ENCODE results near the gene GALNT14.

Gene GALNT14

DNA sequence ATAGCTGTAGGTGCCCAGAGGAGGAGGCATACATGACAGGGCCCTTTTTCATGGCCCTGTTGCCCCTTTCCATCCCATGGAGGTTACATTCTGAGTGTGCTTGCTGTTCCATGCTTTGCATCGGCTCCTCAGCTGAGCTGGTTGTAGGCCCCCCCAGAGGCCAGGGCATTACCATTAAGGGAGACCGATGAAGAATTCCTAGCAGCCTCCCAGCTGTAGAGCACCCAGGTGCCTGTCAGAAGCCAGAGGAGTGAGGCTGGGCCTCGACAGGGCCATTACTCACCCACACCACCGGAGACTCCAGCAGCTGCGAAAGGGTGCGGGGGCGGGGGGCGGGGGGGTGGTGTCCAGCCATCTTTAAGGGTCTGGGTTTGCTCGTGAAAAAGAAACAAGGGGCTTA lies 72.2 kb downstream of the GALNT14 start:
- TF ChIP-seq, protein P1, sequence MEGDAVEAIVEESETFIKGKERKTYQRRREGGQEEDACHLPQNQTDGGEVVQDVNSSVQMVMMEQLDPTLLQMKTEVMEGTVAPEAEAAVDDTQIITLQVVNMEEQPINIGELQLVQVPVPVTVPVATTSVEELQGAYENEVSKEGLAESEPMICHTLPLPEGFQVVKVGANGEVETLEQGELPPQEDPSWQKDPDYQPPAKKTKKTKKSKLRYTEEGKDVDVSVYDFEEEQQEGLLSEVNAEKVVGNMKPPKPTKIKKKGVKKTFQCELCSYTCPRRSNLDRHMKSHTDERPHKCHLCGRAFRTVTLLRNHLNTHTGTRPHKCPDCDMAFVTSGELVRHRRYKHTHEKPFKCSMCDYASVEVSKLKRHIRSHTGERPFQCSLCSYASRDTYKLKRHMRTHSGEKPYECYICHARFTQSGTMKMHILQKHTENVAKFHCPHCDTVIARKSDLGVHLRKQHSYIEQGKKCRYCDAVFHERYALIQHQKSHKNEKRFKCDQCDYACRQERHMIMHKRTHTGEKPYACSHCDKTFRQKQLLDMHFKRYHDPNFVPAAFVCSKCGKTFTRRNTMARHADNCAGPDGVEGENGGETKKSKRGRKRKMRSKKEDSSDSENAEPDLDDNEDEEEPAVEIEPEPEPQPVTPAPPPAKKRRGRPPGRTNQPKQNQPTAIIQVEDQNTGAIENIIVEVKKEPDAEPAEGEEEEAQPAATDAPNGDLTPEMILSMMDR (IDR thresholded peaks at IDR 0.05) = no peak

DNA sequence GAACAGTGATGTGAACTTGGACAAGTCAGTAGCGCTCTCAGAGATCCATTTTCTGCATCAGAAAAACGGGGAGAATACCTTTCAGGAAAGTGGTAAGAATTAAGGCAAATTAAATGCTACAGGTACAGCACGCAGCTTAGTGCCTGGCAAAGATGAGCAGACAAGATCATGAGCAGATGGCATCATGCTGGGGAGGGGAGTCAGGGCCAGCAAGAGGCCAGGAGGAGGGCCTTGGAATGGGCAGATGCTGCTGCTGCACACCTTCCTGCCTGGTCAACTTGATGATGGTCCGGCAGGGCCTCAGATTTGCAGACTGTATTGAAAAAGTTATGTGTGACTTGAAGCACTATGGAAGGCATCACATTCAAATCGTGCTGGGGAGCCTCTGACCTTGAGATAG lies 72.9 kb downstream of the GALNT14 start:
- TF ChIP-seq, protein P1 (IDR thresholded peaks at IDR 0.05) = no peak

DNA sequence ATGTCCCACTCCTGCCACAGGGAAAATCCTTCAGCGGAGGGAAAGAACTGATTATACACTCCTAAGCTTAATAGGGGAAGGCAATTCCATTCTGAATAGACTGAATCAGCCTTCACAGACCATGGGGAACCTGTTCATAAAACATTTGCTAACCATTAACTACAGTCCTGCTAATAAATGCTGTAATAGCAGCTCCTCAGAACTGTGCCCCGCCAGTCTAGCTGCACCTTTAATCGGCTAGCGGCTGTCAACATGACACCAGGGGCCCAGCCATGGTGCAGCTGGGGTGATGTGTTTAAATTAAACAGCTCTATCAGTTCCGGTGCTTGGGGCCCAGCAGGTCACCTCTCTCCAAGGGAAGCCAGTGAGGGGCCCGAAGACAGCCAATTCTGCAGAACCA lies 77.8 kb downstream of the GALNT14 start:
- TF ChIP-seq, protein P1 (IDR thresholded peaks at IDR 0.05) = no peak

DNA sequence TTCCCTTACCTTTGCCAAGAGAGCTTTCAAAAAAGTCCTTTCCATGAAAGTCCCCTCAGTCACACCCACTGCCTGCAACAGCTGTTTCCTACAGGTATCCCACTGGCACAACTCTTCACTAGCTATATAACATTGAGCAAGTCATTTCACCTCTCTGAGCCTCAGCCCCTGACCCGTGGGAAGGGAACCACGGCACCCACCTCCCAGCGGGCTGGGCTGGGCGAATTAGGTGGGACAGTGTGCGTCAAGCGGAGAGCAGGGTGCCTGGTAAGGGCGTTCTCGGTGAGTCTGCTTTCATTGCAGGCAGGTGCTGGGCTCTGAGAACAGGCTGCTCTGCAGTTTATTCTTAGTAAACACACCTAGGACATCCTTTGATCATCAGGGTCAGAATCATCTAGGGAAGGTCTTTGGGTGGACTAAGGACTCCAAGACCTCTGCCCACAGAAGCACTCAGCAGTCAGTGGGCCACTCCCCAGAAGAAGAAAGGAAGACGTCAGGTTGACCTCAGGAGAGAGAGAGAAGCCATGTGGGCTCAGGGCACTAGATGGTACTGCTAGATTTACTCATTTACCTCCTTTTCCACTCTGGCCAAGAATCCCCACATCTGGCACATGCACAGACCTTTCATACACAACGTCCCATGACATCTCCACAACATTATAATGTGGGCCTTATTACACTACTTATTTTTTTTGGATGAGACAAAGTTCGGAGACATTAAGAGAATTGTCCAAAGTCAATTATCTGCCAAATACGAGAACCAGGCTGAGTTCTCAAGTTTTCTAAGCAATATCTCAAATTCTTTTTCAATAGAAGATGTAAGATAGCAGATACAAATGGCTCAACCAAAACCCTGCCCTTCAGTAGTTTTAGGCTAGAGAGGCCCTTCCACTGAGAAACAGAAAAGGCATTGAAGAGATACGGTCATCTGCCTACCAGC lies 79.9 kb downstream of the GALNT14 start:
- TF ChIP-seq, protein P1 (IDR thresholded peaks at IDR 0.05) = no peak

DNA sequence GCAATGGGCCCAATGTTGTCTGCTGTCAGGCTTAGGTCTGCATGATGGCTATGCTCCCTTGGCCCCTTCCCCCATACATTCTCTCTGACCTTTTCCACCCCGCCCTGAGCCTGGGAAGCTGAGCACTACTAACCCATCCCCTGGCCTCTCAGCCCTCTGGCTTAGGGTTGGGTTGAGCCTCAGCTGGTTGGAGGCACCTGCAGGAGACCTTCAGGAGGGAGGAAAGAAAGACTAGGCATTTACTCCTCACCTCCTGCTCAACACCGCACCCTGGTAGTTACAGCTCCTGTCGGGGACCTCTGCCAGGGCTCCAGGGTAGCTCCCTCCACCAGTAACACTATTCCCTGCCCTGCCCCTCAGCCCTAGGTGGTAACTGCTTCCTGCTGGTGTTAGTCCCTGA lies 80.5 kb downstream of the GALNT14 start:
- TF ChIP-seq, protein P1 (IDR thresholded peaks at IDR 0.05) = no peak

DNA sequence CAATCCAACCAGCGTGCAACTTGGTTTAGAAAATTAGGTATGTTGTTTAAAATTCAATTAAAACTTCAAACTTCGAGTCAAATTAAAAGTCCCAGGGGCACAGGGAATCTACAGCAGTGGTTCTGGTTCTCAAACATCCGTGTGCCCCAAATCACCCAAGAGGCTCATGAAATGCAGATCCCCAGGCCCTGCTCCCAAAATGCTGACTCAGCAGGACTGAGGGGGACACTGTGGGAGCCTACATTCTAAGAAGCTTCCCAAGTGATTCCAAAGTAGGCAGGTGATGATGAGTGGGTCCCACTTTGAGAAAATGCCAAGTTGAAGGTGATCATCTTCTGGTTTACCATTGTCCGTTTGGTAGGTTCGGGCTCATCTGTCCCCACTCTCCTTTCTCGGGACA lies 82.3 kb downstream of the GALNT14 start:
- TF ChIP-seq, protein P1 (IDR thresholded peaks at IDR 0.05) = no peak

DNA sequence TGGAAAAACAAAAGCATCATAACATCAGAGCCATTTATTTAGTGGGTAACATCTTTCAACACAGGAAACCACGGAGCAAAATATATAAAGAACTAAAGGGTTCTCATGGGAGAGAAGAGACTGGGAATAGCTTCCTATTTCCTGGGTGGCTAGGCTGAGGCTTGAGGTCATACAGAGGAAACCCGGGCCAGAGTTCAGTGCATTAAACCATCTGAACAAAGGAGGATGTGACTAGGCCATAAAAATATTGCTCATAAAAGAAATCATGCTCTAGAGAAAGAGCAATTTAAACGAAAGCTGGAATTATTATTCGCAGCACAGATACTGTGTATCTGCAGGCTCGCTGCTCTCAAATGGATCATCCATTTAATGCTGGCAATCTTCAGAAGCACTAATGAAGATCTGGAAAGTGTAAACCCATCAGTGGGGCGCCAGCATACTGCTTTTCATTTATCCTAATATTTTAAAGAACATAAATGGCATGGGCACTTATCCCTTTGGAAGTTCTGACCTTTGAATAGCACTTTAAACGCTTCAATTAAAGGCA lies 83.3 kb downstream of the GALNT14 start:
- TF ChIP-seq, protein P1 (IDR thresholded peaks at IDR 0.05) = no peak
